Measurements from ENCODE around the gene JAK1.

DNA sequence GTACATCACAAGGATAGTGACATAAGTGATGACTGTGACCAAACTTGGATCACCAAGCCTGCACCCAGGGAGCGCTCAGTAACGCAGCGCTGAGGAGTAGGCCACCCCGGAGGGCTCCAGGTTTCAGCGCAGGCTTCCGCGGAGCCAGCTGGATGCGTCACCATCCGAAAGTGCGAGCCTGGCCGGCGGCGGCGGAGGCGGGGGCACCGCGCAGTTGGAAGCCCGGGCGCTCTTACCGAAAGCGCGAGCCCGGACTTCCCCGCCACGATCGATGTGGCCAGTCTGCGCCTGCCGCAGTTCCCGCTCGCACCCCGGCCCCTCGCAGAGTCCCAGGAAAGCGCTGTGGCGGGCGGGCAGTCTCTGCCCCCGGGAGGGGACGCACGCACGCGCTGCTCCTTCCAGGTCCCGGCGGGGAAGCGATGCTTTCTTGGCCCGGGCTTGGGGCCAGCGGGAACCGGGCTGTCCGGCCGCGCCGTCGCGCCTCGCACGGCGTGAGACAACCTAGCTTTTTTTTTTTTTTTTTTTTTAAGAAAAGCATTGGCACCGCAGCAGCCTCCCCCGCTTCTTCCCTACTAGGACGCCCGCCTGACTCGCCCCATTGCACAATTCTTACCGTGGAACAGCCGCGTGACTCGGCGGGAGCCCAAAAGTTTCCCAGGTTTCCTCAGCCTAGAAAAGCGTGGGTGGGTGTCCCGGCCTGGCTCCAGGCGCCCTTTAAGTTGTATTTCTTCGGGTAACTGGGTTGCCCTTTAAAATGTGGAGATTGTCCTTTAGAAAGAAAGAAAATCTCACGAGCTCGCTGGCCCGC is 36.4 kb upstream of the JAK1 start:
- no peak for TF ChIP-seq EZH2phosphoT487 (IDR thresholded peaks at IDR 0.05; ENCODE audit: insufficient read depth, low read depth)
- TF ChIP-seq EZH2 (IDR thresholded peaks at IDR 0.05; ENCODE audit: insufficient read depth, poor library complexity, severe bottlenecking) = no peak

All from GM23248 (cell line).